Pancreas (tissue), 10 donors: ENCODE results near the gene GSTA4. TPM values are rescaled to one million over a fixed set of nuclear protein-coding genes. Genes with fewer than 3 reads are reported as not detected.
"Not testable (repeated sequence)": the region's sequence is repeated elsewhere in the genome, so short reads cannot be mapped to it uniquely, and the experiment has no call there.

ENCODE experiments used
- ATAC-seq, 4 donors: fragments of 200-7000 bp; cut with Tn5 transposase; one replicate each; pipeline versions ENCODE4 v1.8.0 to v1.9.1; 2020; ENCODE audit warnings: mild to moderate bottlenecking in 4 of 4, moderate library complexity in 4 of 4
- DNase-seq, 6 donors: peaks; one replicate each; pipeline ENCODE4 v3.0.0-alpha.2; 2020
- FAIRE-seq: peaks from 2 replicates; lab custom pipeline; 2012; peaks lifted over from hg19 to GRCh38; lab: Jason Lieb, UNC
- H3K27ac ChIP-seq, 4 donors: fragments of 200-600 bp; sonication (generic); 1 replicate in 3 of 4; 2 replicates in 1 of 4; pipeline versions ENCODE4 v1.5.0 to v1.8.0; 2020
- H3K27me3 ChIP-seq, 4 donors: fragments of 200-600 bp; one replicate each; pipeline ENCODE4 v1.8.0; 2021
- H3K36me3 ChIP-seq, 3 donors: fragments of 200-600 bp; sonication (generic) in 1 of 3; one replicate each; pipeline versions ENCODE4 v1.5.0 to v1.8.0; 2020 to 2021
- H3K4me1 ChIP-seq, 3 donors: fragments of 200-600 bp; one replicate each; pipeline ENCODE4 v1.8.0; 2021
- H3K4me3 ChIP-seq, 4 donors: fragments of 200-600 bp; sonication (generic) in 2 of 4; one replicate each; pipeline versions ENCODE4 v1.5.0 to v1.8.0; 2020 to 2021
- H3K9me3 ChIP-seq, 4 donors: fragments of 200-600 bp; one replicate each; pipeline ENCODE4 v1.8.0; 2021
- WGBS, 2 donors: extraction: QIAGEN DNeasy Blood & Tissue Kit; methylation state at CpG; one replicate each; pipeline ENCODE4 v1.1.7; 2013; 5-methylcytosine and 5-hydroxymethylcytosine counted together
- intact Hi-C, 3 donors: fragments of 100-400 bp; cut with DNase I; formaldehyde crosslinking; loops; one replicate each; pipeline versions ENCODE4 v1.11.1 to v1.14.2; 2022
- polyA plus RNA-seq, 2 donors: library from polyadenylated mRNA; stranded (reverse); fragments of 200-250 nt; gene quantifications; one replicate each; pipeline ENCODE4 v1.2.3, GENCODE V29; 2013
- total RNA-seq, 6 donors: library from RNA; stranded (reverse); fragmentation: NEBNext Ultra II Directional in 4 of 6; extraction: Animal tissue kit (Norgen Biotek cat#: 25700) in 4 of 6; gene quantifications; one replicate each; pipeline versions ENCODE4 v1.2.1 to v1.2.4, GENCODE V29; 2021 to 2023
- TF ChIP-seq, protein P1 (sequence below), 4 donors: fragments of 200-600 bp; sonication (generic) in 3 of 4; IDR thresholded peaks; one replicate each; pipeline versions ENCODE4 v1.5.0 to v1.8.0; 2021; ENCODE audit warnings: antibody characterized with exemption in 4 of 4
- donor health status: healthy with polysubstance abuse.
- donor health status: DM: no; HTN: no; CAD: no; lungs with moderate emphysema.
- donor health status: DM: no; HTN: no; CAD: no.
- donor health status: control.
- donor health status: control.
- donor health status: Bipolar disorder and iron deficiency.
- donor health status: DM: yes; HTN: yes; CAD: no.
- donor health status: DM: no; HTN: no; CAD: no.
- donor health status: DM: no; HTN: no; CAD: no.
- donor health status: DM: yes; HTN: yes; CAD: no.

GSTA4 gene
- total RNA-seq: 10 to 100 TPM; 11.0 to 18.4 (median 13.2) TPM
- 10 to 100 TPM; 19.3 to 33.3 TPM for polyA plus RNA-seq

- not testable (repeated sequence) for H3K36me3 ChIP-seq, H3K27me3 ChIP-seq, H3K9me3 ChIP-seq
- Histone ChIP-seq H3K4me1 (peaks cover 0 to 13% (median 8%) of the 10 kb centered on the region in 3 donors), H3K27ac (peak within 1 kb of the TSS; percentile 91 to 98 (median 97)), H3K4me3 (peak within 1 kb of the TSS; percentile 56 to 84 (median 72))
- intact Hi-C loops: loop anchor here in 1 of 3 donors (10.0 kb wide), 1 partner anchor 120 kb away; no protein-coding TSS in a partner anchor
- peak; percentile 94 to 98 (median 96) for DNase-seq
- ATAC-seq: peak; percentile 96 to 99 (median 98)
- 0 to 9% methylated on average over 27 to 41 of the region's 41 CpGs for WGBS, 2 donors
- peak; percentile 93 for FAIRE-seq
- TF ChIP-seq, protein P1, sequence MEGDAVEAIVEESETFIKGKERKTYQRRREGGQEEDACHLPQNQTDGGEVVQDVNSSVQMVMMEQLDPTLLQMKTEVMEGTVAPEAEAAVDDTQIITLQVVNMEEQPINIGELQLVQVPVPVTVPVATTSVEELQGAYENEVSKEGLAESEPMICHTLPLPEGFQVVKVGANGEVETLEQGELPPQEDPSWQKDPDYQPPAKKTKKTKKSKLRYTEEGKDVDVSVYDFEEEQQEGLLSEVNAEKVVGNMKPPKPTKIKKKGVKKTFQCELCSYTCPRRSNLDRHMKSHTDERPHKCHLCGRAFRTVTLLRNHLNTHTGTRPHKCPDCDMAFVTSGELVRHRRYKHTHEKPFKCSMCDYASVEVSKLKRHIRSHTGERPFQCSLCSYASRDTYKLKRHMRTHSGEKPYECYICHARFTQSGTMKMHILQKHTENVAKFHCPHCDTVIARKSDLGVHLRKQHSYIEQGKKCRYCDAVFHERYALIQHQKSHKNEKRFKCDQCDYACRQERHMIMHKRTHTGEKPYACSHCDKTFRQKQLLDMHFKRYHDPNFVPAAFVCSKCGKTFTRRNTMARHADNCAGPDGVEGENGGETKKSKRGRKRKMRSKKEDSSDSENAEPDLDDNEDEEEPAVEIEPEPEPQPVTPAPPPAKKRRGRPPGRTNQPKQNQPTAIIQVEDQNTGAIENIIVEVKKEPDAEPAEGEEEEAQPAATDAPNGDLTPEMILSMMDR (IDR thresholded peaks at IDR 0.05): peak; percentile 50 to 74 (median 62)
Measured at GRCh38 chr6:52995089-52995912, at the start of gene GSTA4. GSTA4 (minus strand) TSS chr6:52995284; CDS start chr6:52994243, 1,041 bp downstream.

- intact Hi-C loops: no loop called here
- DNase-seq: no peak
- WGBS, 2 donors: 63 to 72% methylated on average over 4 of the region's 4 CpGs
- Histone ChIP-seq H3K27me3 (no peaks in the 10 kb centered on the region), H3K4me1 (no peaks in the 10 kb centered on the region), H3K36me3 (peaks cover 0 to 8% (median 7%) of the 10 kb centered on the region in 3 donors), H3K9me3 (no peaks in the 10 kb centered on the region), H3K4me3 (no peak overlapping the region), H3K27ac (no peak overlapping the region)
- FAIRE-seq: no peak
- TF ChIP-seq, protein P1 (IDR thresholded peaks at IDR 0.05): no peak
- no peak for ATAC-seq
Measured at GRCh38 chr6:53044572-53044971, 49.5 kb upstream of the GSTA4 start.

GRCh38 chr6:53044071-53044470 is 49.0 kb upstream of the GSTA4 start:
- DNase-seq (no peak), ATAC-seq (peak in 1 of 4 donors; percentile 41), FAIRE-seq (no peak)
- Histone ChIP-seq H3K27ac (no peak overlapping the region), H3K9me3 (no peaks in the 10 kb centered on the region), H3K36me3 (peaks cover 0 to 10% (median 8%) of the 10 kb centered on the region in 3 donors), H3K4me1 (no peaks in the 10 kb centered on the region), H3K27me3 (no peaks in the 10 kb centered on the region), H3K4me3 (no peak overlapping the region)
- 72 to 84% methylated on average over 4 of the region's 4 CpGs for WGBS, 2 donors
- intact Hi-C loops: no loop called here
- TF ChIP-seq, protein P1 (IDR thresholded peaks at IDR 0.05): no peak

DNA sequence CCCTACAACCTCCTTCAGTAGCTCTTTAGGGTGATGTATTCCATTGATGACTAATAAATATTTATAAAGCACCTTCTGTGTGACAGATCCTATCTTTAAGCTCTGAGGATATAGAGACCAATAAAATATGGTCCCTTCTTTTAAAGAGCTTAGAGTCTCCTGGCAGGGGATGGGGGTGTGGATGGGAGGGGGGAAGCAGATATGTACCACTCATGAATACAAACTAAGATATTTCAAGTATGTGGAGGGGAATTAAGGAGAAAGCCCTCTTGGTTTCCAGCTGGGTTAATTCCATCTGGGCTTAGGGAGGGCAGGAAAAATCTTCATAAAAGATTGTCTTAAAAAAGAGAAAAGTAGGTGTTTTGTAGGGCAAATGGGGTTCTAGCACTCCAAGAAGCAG is 48.5 kb upstream of the GSTA4 start:
- DNase-seq (no peak), FAIRE-seq (no peak), ATAC-seq (no peak)
- Histone ChIP-seq H3K4me1 (no peaks in the 10 kb centered on the region), H3K4me3 (no peak overlapping the region), H3K27me3 (no peaks in the 10 kb centered on the region), H3K36me3 (peaks cover 0 to 10% (median 8%) of the 10 kb centered on the region in 3 donors), H3K27ac (no peak overlapping the region), H3K9me3 (no peaks in the 10 kb centered on the region)
- TF ChIP-seq, protein P1 (IDR thresholded peaks at IDR 0.05): no peak
- intact Hi-C loops: no loop called here

- no peaks in the 10 kb centered on the region for H3K4me1 ChIP-seq
- DNase-seq (no peak), FAIRE-seq (peak; percentile 51), ATAC-seq (peak; percentile 35 to 83 (median 78))
- WGBS, 2 donors: 26 to 30% methylated on average over 4 of the region's 4 CpGs
- no peak overlapping the region for H3K27ac ChIP-seq
- H3K9me3 ChIP-seq: no peaks in the 10 kb centered on the region
- H3K27me3 ChIP-seq: no peaks in the 10 kb centered on the region
- intact Hi-C loops: no loop called here
- peaks cover 0 to 10% (median 8%) of the 10 kb centered on the region in 3 donors for H3K36me3 ChIP-seq
- TF ChIP-seq, protein P1 (IDR thresholded peaks at IDR 0.05): no peak
- H3K4me3 ChIP-seq: no peak overlapping the region
Measured at GRCh38 chr6:53042112-53042511, 47.0 kb upstream of the GSTA4 start.
